ENCODE measurements around the gene FXYD4.
"Not testable (repeated sequence)": the region's sequence is repeated elsewhere in the genome, so short reads cannot be mapped to it uniquely, and the experiment has no call there.

- TF ChIP-seq POLR2A (IDR thresholded peaks at IDR 0.05; ENCODE audit: low read length); GATA1 (IDR thresholded peaks at IDR 0.05; ENCODE audit: low read depth, low read length): not testable (repeated sequence)
These were observed 40.7 kb upstream of the FXYD4 start for GRCh38 chr10:43330824-43331127.
